SK-N-SH treated with all-trans-retinoic acid at 6 μM for 48 hours (cell line): Measurements from ENCODE around the gene CACNA1G.

Experiments used
- ESRRG ChIP-seq: fragments of 250-450 bp; sonication (Bioruptor Pico); IDR thresholded peaks from 2 replicates; pipeline ENCODE4 v1.6.1; 2021; ENCODE audit warnings: mild to moderate bottlenecking
- OSR1 ChIP-seq: fragments of 250-450 bp; sonication (Bioruptor Pico); IDR thresholded peaks from 2 replicates; pipeline ENCODE4 v1.8.0; 2022; ENCODE audit warnings: moderate library complexity, mild to moderate bottlenecking, inconsistent platforms
- RARB ChIP-seq: fragments of 250-450 bp; sonication (Bioruptor Pico); IDR thresholded peaks from 2 replicates; pipeline ENCODE4 v1.8.0; 2021; ENCODE audit warnings: mild to moderate bottlenecking, moderate library complexity
- ZFP30 ChIP-seq: fragments of 450-650 bp; formaldehyde crosslinking; IDR thresholded peaks from 2 replicates; pipeline ENCODE4 v1.5.0; 2022; ENCODE audit warnings: mild to moderate bottlenecking, moderate library complexity
- ZNF565 ChIP-seq: fragments of 450-650 bp; formaldehyde crosslinking; conservative IDR thresholded peaks from 2 replicates; pipeline ENCODE4 v1.5.0; 2020; ENCODE audit warnings: low read depth, mild to moderate bottlenecking, moderate library complexity

- TF ChIP-seq RARB (CRISPR knock-in tag) (no peak), ESRRG (CRISPR knock-in tag) (no peak), ZFP30 (CRISPR knock-in tag) (no peak), OSR1 (CRISPR knock-in tag) (no peak), ZNF565 (CRISPR knock-in tag) (no peak)
Measured at GRCh38 chr17:50523208-50523607, 37.3 kb upstream of the CACNA1G start.
